Vein endothelial cell (primary cell): ENCODE measurements around the gene ZNF8. TPM values are rescaled to one million over a fixed set of nuclear protein-coding genes. Genes with fewer than 3 reads are reported as not detected.

Experiments
- small RNA-seq: library from RNA; depleted of rRNA; stranded (forward); fragments of <200 nt; gene quantifications from one replicate; pipeline ENCODE3, GENCODE V24; 2012
- total RNA-seq: library from RNA; depleted of rRNA; stranded (reverse); fragments of >200 nt; gene quantifications from 2 replicates; pipeline ENCODE4 v1.2.3, GENCODE V29; 2012

Gene ZNF8
- 8.2 and 8.5 TPM in 2 replicates for total RNA-seq

GRCh38 chr19:58278541-58279041 lies at the start of gene ZNF8:
Gene ZNF8, plus strand, starts transcription at chr19:58278955. Its CDS starts 127 bp downstream, at chr19:58279082.

DNA sequence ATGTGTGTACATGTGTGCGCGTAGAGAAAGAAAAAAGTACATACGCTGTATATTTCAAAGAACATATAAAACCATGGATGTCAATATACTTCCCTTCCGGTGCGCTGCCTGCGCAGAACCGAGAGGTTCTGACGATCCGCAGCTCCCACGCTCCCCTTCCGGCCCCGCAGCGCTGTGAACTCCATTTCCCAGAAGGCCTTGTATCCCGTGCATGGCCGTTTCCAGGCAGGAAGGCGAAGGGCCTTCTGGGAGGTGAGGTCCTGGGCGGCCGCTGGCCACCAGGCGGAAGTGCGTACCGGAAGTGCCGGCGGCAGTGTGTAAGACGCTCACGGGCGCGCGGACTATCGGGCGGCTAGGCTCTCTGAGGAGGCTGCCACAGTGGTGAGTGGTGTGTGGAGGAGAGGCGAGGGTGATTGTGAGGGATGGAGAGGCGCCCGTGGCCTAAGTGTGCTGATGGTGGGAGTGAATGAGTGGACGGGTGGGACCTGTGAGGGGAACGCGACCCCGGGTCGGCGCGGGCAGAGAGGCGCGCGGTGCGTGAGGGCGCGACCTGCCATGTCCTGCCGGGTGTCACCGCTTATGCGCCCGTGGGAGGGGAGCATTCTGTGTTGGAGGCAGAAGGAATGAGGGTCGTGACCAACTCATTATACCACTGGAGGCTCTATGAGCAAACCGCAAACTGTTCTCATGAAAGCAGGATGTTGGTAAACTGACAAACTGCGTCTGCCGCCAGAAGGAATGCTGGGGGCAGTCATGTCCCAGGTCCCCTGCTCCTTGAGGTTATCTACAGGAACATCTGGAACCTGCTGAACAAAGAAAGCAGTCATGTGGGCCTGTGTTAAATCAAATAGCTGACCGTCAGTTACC lies 26.5 kb downstream of the ZNF8 start, which contains the start of gene ERVK3-1:
TSS of gene ERVK3-1 (plus strand) at position 313 of the 867 bp plus-strand sequence. CDS start 6,792 bp downstream, outside the sequence.

GRCh38 chr19:58326914-58327726 lies 48.4 kb downstream of the ZNF8 start, which contains the start of gene ZSCAN22:
Gene ZSCAN22, plus strand, starts transcription at chr19:58326994. Its CDS starts 7,809 bp downstream, at chr19:58334803.

Small RNAs within 50 kb of the gene (small RNA-seq; reads per million reads assigned to genes)
- not detected for gene MIR6806

Other genes with a start within 250 kb of the ZNF8 start
- not detected in 2 replicates for gene ZSCAN1, start 244.9 kb upstream of the ZNF8 start, total RNA-seq
- gene ZNF135, start 219.7 kb upstream of the ZNF8 start, total RNA-seq: 0.98 and 2.1 TPM in 2 replicates
- 19.3 and 26.1 TPM in 2 replicates for gene ZSCAN18, start 180.7 kb upstream of the ZNF8 start, total RNA-seq
- 10.1 and 10.5 TPM in 2 replicates for gene ZNF329, start 128.2 kb upstream of the ZNF8 start, total RNA-seq
- 20.3 and 23.2 TPM in 2 replicates for gene ZNF274, start 95.9 kb upstream of the ZNF8 start, total RNA-seq
- 50.3 and 53.6 TPM in 2 replicates for gene ZNF544, start 50.0 kb upstream of the ZNF8 start, total RNA-seq
- 21.6 and 25.9 TPM in 2 replicates for gene ERVK3-1, start 26.4 kb downstream of the ZNF8 start, total RNA-seq
- 3.9 and 4.6 TPM in 2 replicates for gene ZSCAN22, start 48.0 kb downstream of the ZNF8 start, total RNA-seq
- 0.33 and 4.0 TPM in 2 replicates for gene A1BG, start 74.5 kb downstream of the ZNF8 start, total RNA-seq
- gene ZNF497, start 83.8 kb downstream of the ZNF8 start, total RNA-seq: 0.76 and 0.98 TPM in 2 replicates
- gene ZNF837, start 102.1 kb downstream of the ZNF8 start, total RNA-seq: 2.3 and 2.5 TPM in 2 replicates
- 1,488 and 1,703 TPM in 2 replicates for gene RPS5, start 108.3 kb downstream of the ZNF8 start, total RNA-seq
- 0.33 and 0.67 TPM in 2 replicates for gene RNF225, start 116.7 kb downstream of the ZNF8 start, total RNA-seq
- gene ZNF584, start 129.7 kb downstream of the ZNF8 start, total RNA-seq: 10.2 and 11.1 TPM in 2 replicates
- gene ZNF132, start 161.2 kb downstream of the ZNF8 start, total RNA-seq: 7.3 and 7.5 TPM in 2 replicates
- gene ZNF324B, start 172.7 kb downstream of the ZNF8 start, total RNA-seq: 8.5 and 12.2 TPM in 2 replicates
- 17.6 and 20.6 TPM in 2 replicates for gene ZNF324, start 188.1 kb downstream of the ZNF8 start, total RNA-seq
- 8.6 and 10.1 TPM in 2 replicates for gene ZNF446, start 197.4 kb downstream of the ZNF8 start, total RNA-seq
- 5.2 and 6.5 TPM in 2 replicates for gene SLC27A5, start 233.0 kb downstream of the ZNF8 start, total RNA-seq
- 9.6 and 12.4 TPM in 2 replicates for gene ZBTB45, start 240.9 kb downstream of the ZNF8 start, total RNA-seq